H1 (cell line): ENCODE data around the gene CACNA1A. TPM values are rescaled to one million over a fixed set of nuclear protein-coding genes. Genes with fewer than 3 reads are reported as not detected.

ENCODE experiments used
- CTCF ChIA-PET: fragments of 300-600 bp; sonication (Branson Sonifier 250); formaldehyde crosslinking; loops from one replicate; lab custom pipeline; 2021; ENCODE audit not compliant: partially characterized antibody; lab: Charles Lee
- POLR2A ChIA-PET: fragments of 300-600 bp; sonication (Branson Sonifier 250); formaldehyde crosslinking; loops from one replicate; lab custom pipeline; 2021; ENCODE audit warnings: inconsistent platforms; ENCODE audit not compliant: partially characterized antibody; lab: Charles Lee
- DNase-seq, 2 experiments: peaks; one replicate each; pipeline versions ENCODE4 v3.0.0 to v3.0.0-alpha.2; 2010 to 2022; ENCODE audit warnings: low spot score in 2 of 2, low read depth in 1 of 2, mixed read lengths in 1 of 2
- FAIRE-seq: peaks from 2 replicates; lab custom pipeline; 2011; peaks lifted over from hg19 to GRCh38; lab: Jason Lieb, UNC
- H2AFZ ChIP-seq: 2 replicates; pipeline ENCODE4 v1.8.1; 2012; ENCODE audit warnings: low read length, inconsistent platforms
- H2AK5ac ChIP-seq: 2 replicates; pipeline ENCODE4 v1.6.1; 2013; ENCODE audit warnings: low read depth, low read length
- H2BK120ac ChIP-seq: replicated peaks from 2 replicates; pipeline ENCODE3; 2013; ENCODE audit warnings: low read depth, low read length, inconsistent platforms
- H2BK12ac ChIP-seq: 2 replicates; pipeline ENCODE4 v1.6.1; 2013; ENCODE audit warnings: low read depth, low read length
- H2BK15ac ChIP-seq: 2 replicates; pipeline ENCODE4 v1.6.1; 2013; ENCODE audit warnings: low read length
- H2BK20ac ChIP-seq: 2 replicates; pipeline ENCODE4 v1.6.1; 2013; ENCODE audit warnings: low read length
- H2BK5ac ChIP-seq: 2 replicates; pipeline ENCODE4 v1.6.1; 2013; ENCODE audit warnings: low read depth, low read length
- H3K14ac ChIP-seq: 2 replicates; pipeline ENCODE4 v1.6.1; 2013; ENCODE audit warnings: inconsistent platforms; ENCODE audit not compliant: insufficient read length
- H3K18ac ChIP-seq: 2 replicates; pipeline ENCODE4 v1.6.1; 2013; ENCODE audit warnings: low read length; ENCODE audit errors: extremely low read depth
- H3K23ac ChIP-seq: 2 replicates; pipeline ENCODE4 v1.6.1; 2013; ENCODE audit warnings: inconsistent platforms; ENCODE audit not compliant: insufficient read length
- H3K23me2 ChIP-seq: 2 replicates; pipeline ENCODE4 v1.6.1; 2013; ENCODE audit warnings: low read depth, low read length
- H3K27ac ChIP-seq: 2 replicates; pipeline ENCODE4 v1.6.1; 2011; ENCODE audit warnings: low read depth, low read length, inconsistent platforms
- H3K27me3 ChIP-seq, 4 experiments: replicated peaks in 1 of 4; 1 replicate in 1 of 4; 2 replicates in 3 of 4; pipeline versions ENCODE4 v1.6.1 to v1.8.1; 2011 to 2013; ENCODE audit warnings: low read length in 3 of 4, mild to moderate bottlenecking in 3 of 4, inconsistent platforms in 2 of 4, mixed read lengths in 2 of 4, moderate library complexity in 1 of 4; ENCODE audit not compliant: control insufficient read depth in 3 of 4, insufficient read depth in 3 of 4; ENCODE audit errors: extremely low read depth in 1 of 4
- H3K36me3 ChIP-seq, 4 experiments: 2 replicates each; pipeline versions ENCODE4 v1.6.1 to v1.8.1; 2011 to 2013; ENCODE audit warnings: mild to moderate bottlenecking in 4 of 4, low read length in 3 of 4, moderate library complexity in 2 of 4, control low read depth in 1 of 4, inconsistent platforms in 1 of 4; ENCODE audit not compliant: insufficient read depth in 4 of 4, control insufficient read depth in 2 of 4
- H3K4ac ChIP-seq: replicated peaks from 2 replicates; pipeline ENCODE3; 2013; ENCODE audit warnings: low read length, low read depth, mixed read lengths, inconsistent platforms; ENCODE audit not compliant: insufficient read length
- H3K4me1 ChIP-seq, 4 experiments: replicated peaks in 1 of 4; 1 replicate in 1 of 4; 2 replicates in 3 of 4; pipeline versions ENCODE4 v1.6.1 to v1.8.1; 2011 to 2013; ENCODE audit warnings: low read length in 3 of 4, inconsistent platforms in 2 of 4, mixed read lengths in 1 of 4; ENCODE audit not compliant: insufficient read depth in 4 of 4, control insufficient read depth in 3 of 4
- H3K4me2 ChIP-seq, 2 experiments: 2 replicates each; pipeline versions ENCODE4 v1.6.1 to v1.8.1; 2011 to 2013; ENCODE audit warnings: low read depth in 2 of 2, low read length in 2 of 2, control low read depth in 1 of 2, inconsistent platforms in 1 of 2, mild to moderate bottlenecking in 1 of 2; ENCODE audit not compliant: insufficient read depth in 1 of 2
- H3K4me3 ChIP-seq, 4 experiments: fragments of 200-600, 300-600 bp in 1 of 4; sonication (generic), shearing (Covaris generic), sonication (Bioruptor Twin) in 1 of 4; 2 replicates each; pipeline versions ENCODE4 v1.5.1 to v1.8.1; 2011 to 2016; ENCODE audit warnings: low read length in 4 of 4, low read depth in 3 of 4, control low read depth in 2 of 4, inconsistent platforms in 2 of 4, mild to moderate bottlenecking in 2 of 4, mixed read lengths in 1 of 4, moderate library complexity in 1 of 4; ENCODE audit not compliant: insufficient read depth in 2 of 4; ENCODE audit errors: extremely low read depth in 1 of 4
- H3K56ac ChIP-seq: replicated peaks from 2 replicates; pipeline ENCODE3; 2013; ENCODE audit warnings: low read depth, mild to moderate bottlenecking, mixed read lengths, low read length, inconsistent platforms; ENCODE audit not compliant: insufficient read length
- H3K79me1 ChIP-seq: 2 replicates; pipeline ENCODE4 v1.6.1; 2013; ENCODE audit warnings: low read depth, low read length, control low read depth
- H3K79me2 ChIP-seq, 2 experiments: 2 replicates each; pipeline versions ENCODE4 v1.6.1 to v1.8.1; 2012 to 2013; ENCODE audit warnings: low read length in 2 of 2, mild to moderate bottlenecking in 2 of 2, inconsistent platforms in 1 of 2; ENCODE audit not compliant: insufficient read depth in 2 of 2, control insufficient read depth in 1 of 2
- H3K9ac ChIP-seq, 4 experiments: replicated peaks in 1 of 4; 1 replicate in 1 of 4; 2 replicates in 3 of 4; pipeline versions ENCODE4 v1.6.1 to v1.8.1; 2011 to 2013; ENCODE audit warnings: low read depth in 3 of 4, low read length in 3 of 4, control low read depth in 2 of 4, mild to moderate bottlenecking in 2 of 4, moderate library complexity in 2 of 4, inconsistent platforms in 1 of 4; ENCODE audit errors: extremely low read depth in 1 of 4
- H3K9me3 ChIP-seq, 2 experiments: 2 replicates each; pipeline versions ENCODE4 v1.6.1 to v1.8.1; 2012 to 2013; ENCODE audit warnings: mild to moderate bottlenecking in 2 of 2, moderate library complexity in 2 of 2, control low read depth in 1 of 2, inconsistent platforms in 1 of 2, low read depth in 1 of 2, low read length in 1 of 2, mixed read lengths in 1 of 2; ENCODE audit not compliant: insufficient read depth in 2 of 2
- H4K20me1 ChIP-seq, 2 experiments: replicated peaks in 1 of 2; 2 replicates each; pipeline versions ENCODE3 to v1.8.1; 2011 to 2013; ENCODE audit warnings: inconsistent platforms in 2 of 2, low read length in 2 of 2, mild to moderate bottlenecking in 1 of 2; ENCODE audit not compliant: insufficient read depth in 2 of 2, control insufficient read depth in 1 of 2
- H4K5ac ChIP-seq: 2 replicates; pipeline ENCODE4 v1.6.1; 2013; ENCODE audit warnings: low read length, low read depth, mixed read lengths, inconsistent platforms; ENCODE audit not compliant: insufficient read length
- H4K8ac ChIP-seq: 2 replicates; pipeline ENCODE4 v1.8.0; 2013; ENCODE audit warnings: mild to moderate bottlenecking, moderate library complexity, low read length, inconsistent platforms; ENCODE audit not compliant: insufficient read depth; ENCODE audit errors: extremely low read depth
- H4K91ac ChIP-seq: replicated peaks from 2 replicates; pipeline ENCODE3; 2013; ENCODE audit warnings: low read length, mixed read lengths, inconsistent platforms; ENCODE audit not compliant: insufficient read length
- BRCA1 ChIP-seq: IDR thresholded peaks from 2 replicates; pipeline ENCODE4 v1.6.1; 2012; ENCODE audit warnings: low read depth, low read length, improper control_type of control experiment
- CTBP2 ChIP-seq: IDR thresholded peaks from 2 replicates; pipeline ENCODE4 v1.7.0; 2011; ENCODE audit warnings: borderline replicate concordance, mild to moderate bottlenecking, moderate library complexity, mixed read lengths, low read length; ENCODE audit not compliant: insufficient read depth, insufficient read length
- EZH2 ChIP-seq: fragments of 200-600 bp; sonication (generic); IDR thresholded peaks from 2 replicates; pipeline ENCODE4 v1.7.1; 2012; ENCODE audit warnings: low read depth, mild to moderate bottlenecking, moderate library complexity, low read length, inconsistent platforms; ENCODE audit not compliant: severe bottlenecking
- KDM4A ChIP-seq: IDR thresholded peaks from one replicate; pipeline ENCODE4 v1.7.1; 2012; ENCODE audit warnings: low read depth, mild to moderate bottlenecking, moderate library complexity, low read length, inconsistent platforms; ENCODE audit not compliant: severe bottlenecking
- KDM5A ChIP-seq: fragments of 200-600 bp; IDR thresholded peaks from 2 replicates; pipeline ENCODE4 v1.7.1; 2012; ENCODE audit warnings: mild to moderate bottlenecking, low read length, inconsistent platforms, mixed read lengths
- MAFK ChIP-seq: IDR thresholded peaks from 2 replicates; pipeline ENCODE4 v1.6.1; 2012; ENCODE audit warnings: low read depth, mild to moderate bottlenecking, improper control_type of control experiment, low read length
- POLR2AphosphoS5 ChIP-seq: IDR thresholded peaks from 2 replicates; pipeline ENCODE4 v1.6.1; 2011; ENCODE audit warnings: low read depth, low read length
- SIN3A ChIP-seq, 2 experiments: IDR thresholded peaks in 1 of 2; conservative IDR thresholded peaks in 1 of 2; 2 replicates each; pipeline ENCODE4 v1.6.1; 2011 to 2012; ENCODE audit warnings: low read length in 2 of 2, improper control_type of control experiment in 1 of 2, low read depth in 1 of 2, mild to moderate bottlenecking in 1 of 2
- SIX5 ChIP-seq: IDR thresholded peaks from 2 replicates; pipeline ENCODE4 v1.6.1; 2011; ENCODE audit warnings: mild to moderate bottlenecking, low read depth, low read length
- SP2 ChIP-seq: IDR thresholded peaks from 2 replicates; pipeline ENCODE4 v1.6.1; 2012; ENCODE audit warnings: mild to moderate bottlenecking, low read length, inconsistent platforms
- WGBS, 2 experiments: shearing (Covaris generic) in 1 of 2; methylation state at CpG; one replicate each; pipeline versions ENCODE4 v1.1.6 to v1.1.7; 2013 to 2015; ENCODE audit warnings: low lambda C conversion rate in 2 of 2, mixed read lengths in 2 of 2, inconsistent platforms in 1 of 2, low coverage in 1 of 2, missing lambda C conversion rate in 1 of 2; ENCODE audit not compliant: insufficient replicate concordance in 2 of 2, insufficient coverage in 1 of 2, insufficient read length in 1 of 2; ENCODE audit errors: extremely low coverage in 1 of 2, missing lambda C conversion rate in 1 of 2; 5-methylcytosine and 5-hydroxymethylcytosine counted together
- polyA plus RNA-seq, 7 experiments: library from polyadenylated mRNA; depleted of rRNA in 3 of 7; stranded (reverse) in 5 of 7; unstranded in 2 of 7; fragments of >200 nt in 5 of 7; fragments of 200-250 nt in 2 of 7; gene quantifications; 1 replicate in 5 of 7; 2 replicates in 1 of 7; 4 replicates in 1 of 7; pipeline versions ENCODE4 v1.2.1 to v1.2.3, GENCODE V29; 2011 to 2013; ENCODE audit warnings: missing spikeins in 2 of 7, mixed read lengths in 2 of 7
- total RNA-seq: library from RNA; stranded (reverse); fragmentation: NEBNext Ultra II Directional; extraction: Animal tissue kit (Norgen Biotek cat#: 25700); gene quantifications from 2 replicates; pipeline ENCODE4 v1.2.1, GENCODE V29; 2021

The CACNA1A gene
- total and polyA plus RNA-seq, 2 of the 8 experiments (the other 6 are each of a cell fraction or from before 2014, with no cell fraction given), result 10.7 to 25.3 TPM

- Histone ChIP-seq H3K4me2 (no peak overlapping the region), H4K5ac (no peak overlapping the region), H3K23ac (no peak overlapping the region), H2BK15ac (no peak overlapping the region), H4K91ac (no peak overlapping the region), H3K4me3 (no peak overlapping the region), H2BK12ac (no peak overlapping the region), H2BK20ac (no peak overlapping the region), H3K56ac (no peak overlapping the region), H3K4ac (no peak overlapping the region), H3K27ac (no peak overlapping the region), H3K79me2 (no peaks in the 10 kb centered on the region), H3K36me3 (peaks cover 0 to 8% (median 2%) of the 10 kb centered on the region in 4 experiments; a peak in 5 of 8 replicates), H3K14ac (no peak overlapping the region), H3K9ac (no peak overlapping the region), H3K18ac (no peak overlapping the region), H4K20me1 (no peaks in the 10 kb centered on the region), H3K4me1 (no peaks in the 10 kb centered on the region), H3K9me3 (no peaks in the 10 kb centered on the region), H2AFZ (no peak overlapping the region), H4K8ac (no peak overlapping the region), H2AK5ac (no peak overlapping the region), H3K23me2 (no peaks in the 10 kb centered on the region; the same call in 1 of the 2 replicates), H3K79me1 (no peaks in the 10 kb centered on the region), H3K27me3 (no peaks in the 10 kb centered on the region), H2BK5ac (no peak overlapping the region), H2BK120ac (no peak overlapping the region)
- 90% methylated on average over 6 of the region's 6 CpGs; no CpG with 5 or more reads in 1 of the 2 experiments for WGBS, 2 experiments
- POLR2A ChIA-PET, result interaction anchor here (0.9 kb wide), 1 partner anchor 12 kb away, joined by 3 read pairs; no protein-coding TSS in a partner anchor
- DNase-seq (no peak), FAIRE-seq (no peak)
- CTCF ChIA-PET, result no interaction called here
- TF ChIP-seq KDM5A (no peak), BRCA1 (no peak), SIN3A (conservative IDR thresholded peaks at IDR 0.05 in 1 of 2, IDR thresholded peaks at IDR 0.05 in 1 of 2; ENCODE audit: low read depth in 1 of 2, low read length in 2 of 2) (no peak), MAFK (no peak), SP2 (no peak), POLR2AphosphoS5 (no peak), EZH2 (no peak), CTBP2 (no peak), SIX5 (no peak), KDM4A (no peak)
Measured at GRCh38 chr19:13329766-13330165, 176.5 kb downstream of the CACNA1A start.
